HG03045 (cell line): Measurements from ENCODE around the gene ALB.

Experiments used
- ATAC-seq: cut with Tn5 transposase; IDR thresholded peaks from one replicate; pipeline ENCODE4 v1.9.1; 2021; ENCODE audit warnings: mild to moderate bottlenecking, moderate library complexity; ENCODE audit not compliant: unreplicated experiment

ALB gene

GRCh38 chr4:73408181-73408867 is 4.2 kb downstream of the ALB start:
- no peak for ATAC-seq

DNA sequence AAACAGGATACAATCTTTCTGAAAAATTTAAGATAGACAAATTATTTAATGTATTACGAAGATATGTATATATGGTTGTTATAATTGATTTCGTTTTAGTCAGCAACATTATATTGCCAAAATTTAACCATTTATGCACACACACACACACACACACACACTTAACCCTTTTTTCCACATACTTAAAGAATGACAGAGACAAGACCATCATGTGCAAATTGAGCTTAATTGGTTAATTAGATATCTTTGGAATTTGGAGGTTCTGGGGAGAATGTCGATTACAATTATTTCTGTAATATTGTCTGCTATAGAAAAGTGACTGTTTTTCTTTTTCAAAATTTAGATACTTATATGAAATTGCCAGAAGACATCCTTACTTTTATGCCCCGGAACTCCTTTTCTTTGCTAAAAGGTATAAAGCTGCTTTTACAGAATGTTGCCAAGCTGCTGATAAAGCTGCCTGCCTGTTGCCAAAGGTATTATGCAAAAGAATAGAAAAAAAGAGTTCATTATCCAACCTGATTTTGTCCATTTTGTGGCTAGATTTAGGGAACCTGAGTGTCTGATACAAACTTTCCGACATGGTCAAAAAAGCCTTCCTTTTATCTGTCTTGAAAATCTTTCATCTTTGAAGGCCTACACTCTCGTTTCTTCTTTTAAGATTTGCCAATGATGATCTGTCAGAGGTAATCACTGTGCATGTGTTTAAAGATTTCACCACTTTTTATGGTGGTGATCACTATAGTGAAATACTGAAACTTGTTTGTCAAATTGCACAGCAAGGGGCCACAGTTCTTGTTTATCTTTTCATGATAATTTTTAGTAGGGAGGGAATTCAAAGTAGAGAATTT is 5.2 kb downstream of the ALB start:
- ATAC-seq: no peak

DNA sequence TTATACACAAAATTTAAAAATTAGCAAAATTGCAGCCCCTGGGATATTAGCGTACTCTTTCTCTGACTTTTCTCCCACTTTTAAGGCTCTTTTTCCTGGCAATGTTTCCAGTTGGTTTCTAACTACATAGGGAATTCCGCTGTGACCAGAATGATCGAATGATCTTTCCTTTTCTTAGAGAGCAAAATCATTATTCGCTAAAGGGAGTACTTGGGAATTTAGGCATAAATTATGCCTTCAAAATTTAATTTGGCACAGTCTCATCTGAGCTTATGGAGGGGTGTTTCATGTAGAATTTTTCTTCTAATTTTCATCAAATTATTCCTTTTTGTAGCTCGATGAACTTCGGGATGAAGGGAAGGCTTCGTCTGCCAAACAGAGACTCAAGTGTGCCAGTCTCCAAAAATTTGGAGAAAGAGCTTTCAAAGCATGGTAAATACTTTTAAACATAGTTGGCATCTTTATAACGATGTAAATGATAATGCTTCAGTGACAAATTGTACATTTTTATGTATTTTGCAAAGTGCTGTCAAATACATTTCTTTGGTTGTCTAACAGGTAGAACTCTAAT is 6.0 kb downstream of the ALB start:
- ATAC-seq: no peak

DNA sequence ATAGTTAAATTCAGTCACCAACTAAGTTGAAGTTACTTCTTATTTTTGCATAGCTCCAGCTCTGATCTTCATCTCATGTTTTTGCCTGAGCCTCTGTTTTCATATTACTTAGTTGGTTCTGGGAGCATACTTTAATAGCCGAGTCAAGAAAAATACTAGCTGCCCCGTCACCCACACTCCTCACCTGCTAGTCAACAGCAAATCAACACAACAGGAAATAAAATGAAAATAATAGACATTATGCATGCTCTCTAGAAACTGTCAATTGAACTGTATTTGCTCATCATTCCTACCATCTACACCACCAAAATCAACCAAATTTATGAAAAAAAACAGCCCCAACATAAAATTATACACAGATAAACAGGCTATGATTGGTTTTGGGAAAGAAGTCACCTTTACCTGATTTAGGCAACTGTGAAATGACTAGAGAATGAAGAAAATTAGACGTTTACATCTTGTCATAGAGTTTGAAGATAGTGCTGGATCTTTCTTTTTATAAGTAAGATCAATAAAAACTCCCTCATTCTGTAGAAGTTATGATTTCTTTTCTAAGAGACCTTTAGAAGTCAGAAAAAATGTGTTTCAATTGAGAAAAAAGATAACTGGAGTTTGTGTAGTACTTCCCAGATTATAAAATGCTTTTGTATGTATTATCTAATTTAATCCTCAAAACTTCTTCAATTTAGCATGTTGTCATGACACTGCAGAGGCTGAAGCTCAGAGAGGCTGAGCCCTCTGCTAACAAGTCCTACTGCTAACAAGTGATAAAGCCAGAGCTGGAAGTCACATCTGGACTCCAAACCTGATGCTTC is 7.0 kb downstream of the ALB start:
- no peak for ATAC-seq

GRCh38 chr4:73411731-73412414 is 7.8 kb downstream of the ALB start:
- ATAC-seq: no peak

DNA sequence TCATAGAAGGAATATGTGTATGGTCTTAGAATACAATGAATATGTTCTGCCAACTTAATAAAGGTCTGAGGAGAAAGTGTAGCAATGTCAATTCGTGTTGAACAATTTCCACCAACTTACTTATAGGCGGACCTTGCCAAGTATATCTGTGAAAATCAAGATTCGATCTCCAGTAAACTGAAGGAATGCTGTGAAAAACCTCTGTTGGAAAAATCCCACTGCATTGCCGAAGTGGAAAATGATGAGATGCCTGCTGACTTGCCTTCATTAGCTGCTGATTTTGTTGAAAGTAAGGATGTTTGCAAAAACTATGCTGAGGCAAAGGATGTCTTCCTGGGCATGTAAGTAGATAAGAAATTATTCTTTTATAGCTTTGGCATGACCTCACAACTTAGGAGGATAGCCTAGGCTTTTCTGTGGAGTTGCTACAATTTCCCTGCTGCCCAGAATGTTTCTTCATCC is 9.2 kb downstream of the ALB start:
- ATAC-seq: no peak

GRCh38 chr4:73414936-73415271 is 10.8 kb downstream of the ALB start:
- ATAC-seq: no peak

GRCh38 chr4:73415807-73416238 is 11.7 kb downstream of the ALB start:
- no peak for ATAC-seq

GRCh38 chr4:73416423-73417087 is 12.5 kb downstream of the ALB start:
- ATAC-seq: no peak

DNA sequence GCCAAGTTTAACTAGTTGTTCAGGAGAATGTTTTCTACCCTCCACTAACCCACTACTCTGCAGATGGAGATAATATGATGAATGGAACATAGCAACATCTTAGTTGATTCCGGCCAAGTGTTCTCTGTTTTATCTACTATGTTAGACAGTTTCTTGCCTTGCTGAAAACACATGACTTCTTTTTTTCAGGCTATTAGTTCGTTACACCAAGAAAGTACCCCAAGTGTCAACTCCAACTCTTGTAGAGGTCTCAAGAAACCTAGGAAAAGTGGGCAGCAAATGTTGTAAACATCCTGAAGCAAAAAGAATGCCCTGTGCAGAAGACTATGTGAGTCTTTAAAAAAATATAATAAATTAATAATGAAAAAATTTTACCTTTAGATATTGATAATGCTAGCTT is 13.3 kb downstream of the ALB start:
- ATAC-seq: no peak

GRCh38 chr4:73417973-73418372 is 13.9 kb downstream of the ALB start:
- no peak for ATAC-seq

DNA sequence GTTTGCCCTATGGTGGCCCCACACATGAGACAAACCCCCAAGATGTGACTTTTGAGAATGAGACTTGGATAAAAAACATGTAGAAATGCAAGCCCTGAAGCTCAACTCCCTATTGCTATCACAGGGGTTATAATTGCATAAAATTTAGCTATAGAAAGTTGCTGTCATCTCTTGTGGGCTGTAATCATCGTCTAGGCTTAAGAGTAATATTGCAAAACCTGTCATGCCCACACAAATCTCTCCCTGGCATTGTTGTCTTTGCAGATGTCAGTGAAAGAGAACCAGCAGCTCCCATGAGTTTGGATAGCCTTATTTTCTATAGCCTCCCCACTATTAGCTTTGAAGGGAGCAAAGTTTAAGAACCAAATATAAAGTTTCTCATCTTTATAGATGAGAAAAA is 14.6 kb downstream of the ALB start:
- ATAC-seq: no peak

DNA sequence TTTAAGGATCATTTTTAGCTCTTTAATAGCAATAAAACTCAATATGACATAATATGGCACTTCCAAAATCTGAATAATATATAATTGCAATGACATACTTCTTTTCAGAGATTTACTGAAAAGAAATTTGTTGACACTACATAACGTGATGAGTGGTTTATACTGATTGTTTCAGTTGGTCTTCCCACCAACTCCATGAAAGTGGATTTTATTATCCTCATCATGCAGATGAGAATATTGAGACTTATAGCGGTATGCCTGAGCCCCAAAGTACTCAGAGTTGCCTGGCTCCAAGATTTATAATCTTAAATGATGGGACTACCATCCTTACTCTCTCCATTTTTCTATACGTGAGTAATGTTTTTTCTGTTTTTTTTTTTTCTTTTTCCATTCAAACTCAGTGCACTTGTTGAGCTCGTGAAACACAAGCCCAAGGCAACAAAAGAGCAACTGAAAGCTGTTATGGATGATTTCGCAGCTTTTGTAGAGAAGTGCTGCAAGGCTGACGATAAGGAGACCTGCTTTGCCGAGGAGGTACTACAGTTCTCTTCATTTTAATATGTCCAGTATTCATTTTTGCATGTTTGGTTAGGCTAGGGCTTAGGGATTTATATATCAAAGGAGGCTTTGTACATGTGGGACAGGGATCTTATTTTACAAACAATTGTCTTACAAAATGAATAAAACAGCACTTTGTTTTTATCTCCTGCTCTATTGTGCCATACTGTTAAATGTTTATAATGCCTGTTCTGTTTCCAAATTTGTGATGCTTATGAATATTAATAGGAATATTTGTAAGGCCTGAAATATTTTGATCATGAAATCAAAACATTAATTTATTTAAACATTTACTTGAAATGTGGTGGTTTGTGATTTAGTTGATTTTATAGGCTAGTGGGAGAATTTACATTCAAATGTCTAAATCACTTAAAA is 15.3 kb downstream of the ALB start:
- no peak for ATAC-seq

- no peak for ATAC-seq
Measured at GRCh38 chr4:73420615-73421014, 16.5 kb downstream of the ALB start.

- ATAC-seq: no peak
Measured at GRCh38 chr4:73421708-73422457, 17.8 kb downstream of the ALB start.

DNA sequence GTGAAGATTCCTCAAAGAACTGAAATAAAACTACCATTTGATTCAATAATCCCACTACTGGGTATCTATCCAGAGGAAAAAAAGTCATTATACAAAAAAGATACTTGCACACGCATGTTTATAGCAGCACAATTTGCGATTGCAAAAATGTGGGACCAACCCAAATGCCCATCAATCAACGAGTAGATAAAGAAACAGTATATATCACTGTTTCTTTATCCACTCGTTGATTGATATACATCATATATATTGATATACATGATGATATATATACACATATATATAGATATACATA is 18.3 kb downstream of the ALB start:
- ATAC-seq: no peak

DNA sequence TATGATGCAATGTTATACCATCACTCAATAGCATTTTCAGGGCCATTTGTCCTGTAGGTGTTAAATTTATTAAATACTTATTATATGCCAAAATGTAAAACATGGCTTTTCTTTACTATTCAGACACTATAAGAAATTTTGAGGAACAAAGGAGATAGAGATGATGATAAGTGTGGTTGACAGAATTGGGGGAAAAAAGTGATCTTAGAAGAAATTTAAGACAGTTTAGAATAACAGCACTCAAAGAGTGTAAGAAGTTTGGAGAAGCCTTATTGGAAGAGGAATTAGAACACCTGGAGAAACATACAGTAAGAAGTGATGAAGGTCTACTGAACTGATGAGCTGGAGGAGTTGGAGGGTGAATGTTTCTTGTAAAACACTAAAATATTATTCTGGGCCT is 19.1 kb downstream of the ALB start:
- ATAC-seq: no peak

GRCh38 chr4:73426666-73427065 is 22.6 kb downstream of the ALB start:
- ATAC-seq: no peak

DNA sequence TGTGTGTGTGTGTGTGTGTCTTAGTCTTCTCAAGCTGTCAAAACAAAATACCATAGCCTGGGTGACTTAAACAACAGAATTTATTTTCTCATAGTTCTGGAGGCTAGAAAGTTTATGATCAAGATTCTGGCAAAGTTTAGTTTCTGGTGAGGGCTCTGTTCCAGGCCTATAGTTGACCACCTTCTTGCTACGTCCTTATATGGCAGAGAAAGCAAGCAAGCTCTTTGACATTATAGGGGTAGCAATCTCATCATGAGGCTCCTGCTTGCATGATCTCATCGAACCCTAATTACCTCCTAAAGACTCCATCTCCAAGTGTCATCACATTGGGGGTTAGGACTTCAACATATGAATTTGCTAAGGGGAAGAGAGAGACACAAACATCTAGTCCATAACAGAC is 25.0 kb downstream of the ALB start:
- ATAC-seq: no peak
